Neural cell (in vitro differentiated cells): ENCODE measurements around the gene SMC4. TPM values are rescaled to one million over a fixed set of nuclear protein-coding genes. Genes with fewer than 3 reads are reported as not detected.

ENCODE experiments used
- H2AFZ ChIP-seq: fragments of 200-600, 300-800 bp; sonication (generic), shearing (Covaris generic); 2 replicates; pipeline ENCODE4 v1.6.0; 2014; ENCODE audit warnings: low read depth, mild to moderate bottlenecking, antibody characterized with exemption, low read length, moderate library complexity
- H3F3A ChIP-seq: fragments of 200-600 bp; shearing (Covaris generic); 2 replicates; pipeline ENCODE4 v1.6.1; 2016; ENCODE audit warnings: mild to moderate bottlenecking, moderate library complexity, mixed read lengths, antibody characterized with exemption, low read length; ENCODE audit not compliant: insufficient read depth, poor library complexity, severe bottlenecking
- H3K27ac ChIP-seq: fragments of 200-600, 300-800 bp; sonication (generic), shearing (Covaris generic); 2 replicates; pipeline ENCODE4 v1.5.1; 2014; ENCODE audit warnings: mild to moderate bottlenecking, low read length, moderate library complexity
- H3K27me3 ChIP-seq: fragments of 300-800, 200-600 bp; sonication (generic), shearing (Covaris generic); 2 replicates; pipeline ENCODE4 v1.6.0; 2014; ENCODE audit warnings: mild to moderate bottlenecking, low read depth, low read length, moderate library complexity; ENCODE audit not compliant: insufficient read depth
- H3K36me3 ChIP-seq: fragments of 300-800, 200-600 bp; sonication (generic), shearing (Covaris generic); 2 replicates; pipeline ENCODE4 v1.5.1; 2014; ENCODE audit warnings: mild to moderate bottlenecking, antibody characterized with exemption, low read length, moderate library complexity; ENCODE audit not compliant: insufficient read depth
- H3K4me2 ChIP-seq: fragments of 300-800, 200-600 bp; sonication (generic), shearing (Covaris generic); 2 replicates; pipeline ENCODE4 v1.6.0; 2014; ENCODE audit warnings: mild to moderate bottlenecking, low read length
- H3K4me3 ChIP-seq: fragments of 300-800, 200-600 bp; sonication (generic), shearing (Covaris generic); 2 replicates; pipeline ENCODE4 v1.5.1; 2014; ENCODE audit warnings: mild to moderate bottlenecking, low read length, moderate library complexity
- H3K79me2 ChIP-seq: fragments of 200-600 bp; shearing (Covaris generic); replicated peaks from 2 replicates; pipeline ENCODE4 v1.6.0; 2014; ENCODE audit warnings: mild to moderate bottlenecking, low read length, moderate library complexity; ENCODE audit not compliant: insufficient read depth
- H3K9ac ChIP-seq: fragments of 300-800, 200-600 bp; sonication (generic), shearing (Covaris generic); 2 replicates; pipeline ENCODE4 v1.6.1; 2016; ENCODE audit warnings: mild to moderate bottlenecking, low read length, mixed read lengths
- H3K9me2 ChIP-seq: fragments of 200-600 bp; shearing (Covaris generic); 2 replicates; pipeline ENCODE4 v1.6.1; 2016; ENCODE audit warnings: mild to moderate bottlenecking, low read length, mixed read lengths; ENCODE audit not compliant: insufficient read depth
- H3K9me3 ChIP-seq: fragments of 200-600, 300-800 bp; sonication (generic), shearing (Covaris generic); 2 replicates; pipeline ENCODE4 v1.6.1; 2016; ENCODE audit warnings: mild to moderate bottlenecking, mixed run types, low read length, moderate library complexity, mixed read lengths
- H4K20me1 ChIP-seq: fragments of 200-600 bp; shearing (Covaris generic); 2 replicates; pipeline ENCODE4 v1.6.1; 2016; ENCODE audit warnings: mild to moderate bottlenecking, mixed run types; ENCODE audit not compliant: insufficient read depth
- CTCF ChIP-seq: fragments of 450-650 bp; IDR thresholded peaks from 2 replicates; pipeline ENCODE4 v1.5.1; 2014; ENCODE audit warnings: antibody characterized with exemption, mild to moderate bottlenecking, moderate library complexity; ENCODE audit not compliant: poor library complexity, severe bottlenecking
- POLR2AphosphoS5 ChIP-seq: IDR thresholded peaks from 2 replicates; pipeline ENCODE4 v1.6.1; 2012
- polyA plus RNA-seq: library from polyadenylated mRNA; depleted of rRNA; stranded (reverse); fragments of >200 nt; gene quantifications from 2 replicates; pipeline ENCODE4 v1.2.3, GENCODE V29; 2014
- small RNA-seq, 3 experiments: library from RNA; depleted of rRNA; stranded (forward); fragments of <200 nt; gene quantifications; one replicate each; pipeline ENCODE3, GENCODE V24; 2012
- TF ChIP-seq, protein P1 (sequence below): IDR thresholded peaks from 2 replicates; pipeline ENCODE4 v1.6.1; 2012; ENCODE audit warnings: borderline replicate concordance

SMC4 gene
- polyA plus RNA-seq, 1 donor from 2014 or later: 17.4 TPM

DNA sequence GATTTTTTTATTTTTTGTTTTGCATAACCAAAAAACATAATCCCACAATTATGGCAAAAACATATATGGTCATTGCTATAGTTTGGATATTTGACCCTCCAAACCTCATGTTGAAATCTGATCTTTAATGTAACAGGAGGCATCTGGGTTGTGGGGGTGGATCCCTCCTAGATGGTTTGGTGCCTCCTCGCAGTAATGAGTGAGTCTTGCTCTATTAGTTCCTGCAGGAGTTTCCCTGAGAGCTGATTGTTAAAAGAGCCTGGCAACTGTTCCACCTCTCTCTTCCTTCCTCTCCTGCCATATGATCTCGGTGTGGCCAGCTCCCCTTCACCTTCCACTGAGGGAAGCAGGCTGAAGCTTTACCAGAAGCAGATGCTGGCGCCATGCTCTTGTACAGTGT is 83.3 kb downstream of the SMC4 start:
- no peak for TF ChIP-seq POLR2AphosphoS5
- TF ChIP-seq, protein P1, sequence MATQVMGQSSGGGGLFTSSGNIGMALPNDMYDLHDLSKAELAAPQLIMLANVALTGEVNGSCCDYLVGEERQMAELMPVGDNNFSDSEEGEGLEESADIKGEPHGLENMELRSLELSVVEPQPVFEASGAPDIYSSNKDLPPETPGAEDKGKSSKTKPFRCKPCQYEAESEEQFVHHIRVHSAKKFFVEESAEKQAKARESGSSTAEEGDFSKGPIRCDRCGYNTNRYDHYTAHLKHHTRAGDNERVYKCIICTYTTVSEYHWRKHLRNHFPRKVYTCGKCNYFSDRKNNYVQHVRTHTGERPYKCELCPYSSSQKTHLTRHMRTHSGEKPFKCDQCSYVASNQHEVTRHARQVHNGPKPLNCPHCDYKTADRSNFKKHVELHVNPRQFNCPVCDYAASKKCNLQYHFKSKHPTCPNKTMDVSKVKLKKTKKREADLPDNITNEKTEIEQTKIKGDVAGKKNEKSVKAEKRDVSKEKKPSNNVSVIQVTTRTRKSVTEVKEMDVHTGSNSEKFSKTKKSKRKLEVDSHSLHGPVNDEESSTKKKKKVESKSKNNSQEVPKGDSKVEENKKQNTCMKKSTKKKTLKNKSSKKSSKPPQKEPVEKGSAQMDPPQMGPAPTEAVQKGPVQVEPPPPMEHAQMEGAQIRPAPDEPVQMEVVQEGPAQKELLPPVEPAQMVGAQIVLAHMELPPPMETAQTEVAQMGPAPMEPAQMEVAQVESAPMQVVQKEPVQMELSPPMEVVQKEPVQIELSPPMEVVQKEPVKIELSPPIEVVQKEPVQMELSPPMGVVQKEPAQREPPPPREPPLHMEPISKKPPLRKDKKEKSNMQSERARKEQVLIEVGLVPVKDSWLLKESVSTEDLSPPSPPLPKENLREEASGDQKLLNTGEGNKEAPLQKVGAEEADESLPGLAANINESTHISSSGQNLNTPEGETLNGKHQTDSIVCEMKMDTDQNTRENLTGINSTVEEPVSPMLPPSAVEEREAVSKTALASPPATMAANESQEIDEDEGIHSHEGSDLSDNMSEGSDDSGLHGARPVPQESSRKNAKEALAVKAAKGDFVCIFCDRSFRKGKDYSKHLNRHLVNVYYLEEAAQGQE: no peak
- TF ChIP-seq CTCF: no peak
- Histone ChIP-seq H3K9ac (no peak overlapping the region), H3K4me2 (no peak overlapping the region)

More for the DNA sequence above, 83.3 kb downstream of the SMC4 start:
- H3K9me3 ChIP-seq: no peaks in the 10 kb centered on the region
- no peaks in the 10 kb centered on the region for H3K36me3 ChIP-seq
- no peak overlapping the region for H2AFZ ChIP-seq
- H3K4me3 ChIP-seq: no peak overlapping the region
- no peak overlapping the region for H3K27ac ChIP-seq
- H3K27me3 ChIP-seq: no peaks in the 10 kb centered on the region
- no peaks in the 10 kb centered on the region for H3K79me2 ChIP-seq
- no peaks in the 10 kb centered on the region for H3K9me2 ChIP-seq
- H3F3A ChIP-seq: no peaks in the 10 kb centered on the region
- no peaks in the 10 kb centered on the region for H4K20me1 ChIP-seq

Small RNAs within 50 kb of the gene (small RNA-seq; reads per million reads assigned to genes)
- gene MIR15B (3,432 to 4,443 (median 3,758) reads per million in 3 experiments), gene MIR16-2 (10.0 to 21.3 (median 18.6) reads per million in 3 experiments), gene RNU7-136P (0 to 0.16 (median 0) reads per million in 3 experiments)

Other genes starting within 250 kb of the SMC4 start
- gene C3orf80, start 174.2 kb upstream of the SMC4 start, polyA plus RNA-seq: 0.57 and 0.68 TPM in 2 replicates
- gene IFT80, start 425 bp upstream of the SMC4 start, polyA plus RNA-seq: 59.9 and 61.0 TPM in 2 replicates
- gene TRIM59, start 50.1 kb downstream of the SMC4 start, polyA plus RNA-seq: 0.53 and 0.78 TPM in 2 replicates
- 20.7 and 23.1 TPM in 2 replicates for gene KPNA4, start 165.9 kb downstream of the SMC4 start, polyA plus RNA-seq